CD4-positive, alpha-beta T cell (primary cell): ENCODE data around the gene GALT. TPM values are rescaled to one million over a fixed set of nuclear protein-coding genes. Genes with fewer than 3 reads are reported as not detected.
A peak's percentile ranks its signal among the peaks of the same experiment; 100 is the strongest.

Experiments
- ATAC-seq: fragments of 200-7000 bp; cut with Tn5 transposase; one replicate; pipeline ENCODE4 v1.10.0; 2022; ENCODE audit warnings: mild to moderate bottlenecking; ENCODE audit not compliant: poor library complexity
- CTCF ChIA-PET: fragments of 350-600 bp; sonication (Branson Sonifier 250); formaldehyde crosslinking; loops from one replicate; lab custom pipeline; 2021; ENCODE audit warnings: antibody characterized with exemption, inconsistent platforms; lab: Charles Lee
- POLR2A ChIA-PET: fragments of 350-600 bp; sonication (Branson Sonifier 250); formaldehyde crosslinking; loops from one replicate; lab custom pipeline; 2021; ENCODE audit warnings: antibody characterized with exemption, inconsistent platforms; lab: Charles Lee
- DNase-seq, 14 experiments: peaks; one replicate each; pipeline ENCODE4 v3.0.0-alpha.2; 2013 to 2020; ENCODE audit warnings: mixed read lengths in 2 of 14
- H3K27ac ChIP-seq, 2 donors: one replicate each; pipeline versions ENCODE4 v1.5.1 to v1.7.0; 2013; ENCODE audit warnings: low read length in 2 of 2, low read depth in 1 of 2, mild to moderate bottlenecking in 1 of 2
- H3K27me3 ChIP-seq, 2 experiments: 1 replicate in 1 of 2; 2 replicates in 1 of 2; pipeline versions ENCODE4 v1.6.1 to v1.7.0; 2013; ENCODE audit warnings: low read length in 2 of 2, control low read depth in 1 of 2, mild to moderate bottlenecking in 1 of 2, moderate library complexity in 1 of 2; ENCODE audit not compliant: insufficient read depth in 2 of 2, control insufficient read depth in 1 of 2
- H3K36me3 ChIP-seq: one replicate; pipeline ENCODE4 v1.6.1; 2013; ENCODE audit warnings: low read length, control low read depth; ENCODE audit not compliant: insufficient read depth
- H3K4me1 ChIP-seq: one replicate; pipeline ENCODE4 v1.6.1; 2013; ENCODE audit warnings: low read length, control low read depth; ENCODE audit not compliant: insufficient read depth
- H3K4me3 ChIP-seq: one replicate; pipeline ENCODE4 v1.5.1; 2013; ENCODE audit warnings: mild to moderate bottlenecking, low read length, moderate library complexity
- H3K9me3 ChIP-seq, 2 experiments: 1 replicate in 1 of 2; 2 replicates in 1 of 2; pipeline versions ENCODE4 v1.6.1 to v1.7.0; 2013; ENCODE audit warnings: low read length in 2 of 2, mild to moderate bottlenecking in 2 of 2, control low read depth in 1 of 2, moderate library complexity in 1 of 2; ENCODE audit not compliant: control insufficient read depth in 1 of 2, insufficient read depth in 1 of 2
- H3K27ac Mint-ChIP-seq: one replicate; pipeline ENCODE4 v1.8.0; 2020; ENCODE audit warnings: mixed read lengths
- H3K27me3 Mint-ChIP-seq: one replicate; pipeline ENCODE4 v1.8.0; 2021; ENCODE audit warnings: mixed read lengths
- H3K36me3 Mint-ChIP-seq: one replicate; pipeline ENCODE4 v1.8.0; 2021; ENCODE audit warnings: low read depth, mixed read lengths
- H3K4me1 Mint-ChIP-seq: one replicate; pipeline ENCODE4 v1.8.0; 2021; ENCODE audit warnings: low read depth, mixed read lengths
- H3K4me3 Mint-ChIP-seq: one replicate; pipeline ENCODE4 v1.8.0; 2020; ENCODE audit warnings: mild to moderate bottlenecking, mixed read lengths
- H3K9me3 Mint-ChIP-seq: one replicate; pipeline ENCODE4 v1.8.0; 2020; ENCODE audit warnings: mixed read lengths
- intact Hi-C, 2 experiments: fragments of 100-400 bp; cut with DNase I in 1 of 2; cut with micrococcal nuclease in 1 of 2; formaldehyde crosslinking; loops; one replicate each; pipeline versions ENCODE4 v1.15.1 to v1.9.0; 2023 to 2025; cut with DNase I, micrococcal nuclease
- total RNA-seq, 174 experiments: library from RNA in 2 of 174; stranded (reverse) in 2 of 174; gene quantifications; one replicate each; pipeline ENCODE4 v1.2.3 and lab custom pipeline; 2021 to 2026
- TF ChIP-seq, protein P1 (sequence below): fragments of 200-600 bp; IDR thresholded peaks from one replicate; pipeline ENCODE4 v1.8.0; 2022; ENCODE audit warnings: antibody characterized with exemption, mild to moderate bottlenecking

GALT gene
- total RNA-seq, 2 experiments from 2014 or later, result 115 TPM

DNA sequence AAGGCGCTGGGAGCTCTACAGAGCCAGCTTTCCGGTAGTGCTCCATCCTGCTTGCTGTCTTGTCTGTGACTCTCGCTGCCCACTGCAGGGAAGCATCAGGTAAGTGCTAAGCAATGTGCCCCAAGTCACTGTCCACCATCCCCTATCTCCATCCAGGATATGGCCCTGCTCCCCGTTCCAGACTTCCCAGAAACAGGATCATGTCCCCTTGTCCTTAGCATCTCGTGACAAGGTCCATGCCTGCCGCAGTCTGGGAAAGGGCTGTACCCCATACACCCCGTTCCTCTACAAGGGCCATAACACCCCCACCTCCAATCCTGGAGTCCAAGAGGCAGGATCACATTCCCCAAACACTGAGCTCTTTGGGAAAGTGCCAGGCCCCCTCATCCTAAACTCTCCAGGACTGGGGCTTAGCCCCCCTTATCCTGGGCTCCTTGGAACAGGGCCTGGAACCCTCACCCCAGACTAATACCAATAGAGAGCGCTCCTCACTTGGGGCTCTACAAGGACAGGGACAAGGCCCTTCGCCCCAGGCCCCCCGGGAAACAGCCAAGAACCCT lies 35.1 kb upstream of the GALT start:
- intact Hi-C loops, result loop anchor here (5.0 to 10.0 kb wide), 5 partner anchors 36 to 567 kb away; partner anchors contain the start of genes DNAI1 (in 1 of the 2), ENHO (in 1 of the 2), FAM219A (in 1 of the 2) and GALT (in 1 of the 2)
- H3K9me3 Mint-ChIP-seq, result no peaks in the 10 kb centered on the region
- peak overlapping the region; percentile 40 for H3K27ac Mint-ChIP-seq
- H3K36me3 Mint-ChIP-seq, result peaks cover 39% of the 10 kb centered on the region
- H3K36me3 ChIP-seq, result peaks cover 19% of the 10 kb centered on the region
- H3K27me3 ChIP-seq, result no peaks in the 10 kb centered on the region
- peak overlapping the region; percentile 84 for H3K4me3 Mint-ChIP-seq
- TF ChIP-seq, protein P1, sequence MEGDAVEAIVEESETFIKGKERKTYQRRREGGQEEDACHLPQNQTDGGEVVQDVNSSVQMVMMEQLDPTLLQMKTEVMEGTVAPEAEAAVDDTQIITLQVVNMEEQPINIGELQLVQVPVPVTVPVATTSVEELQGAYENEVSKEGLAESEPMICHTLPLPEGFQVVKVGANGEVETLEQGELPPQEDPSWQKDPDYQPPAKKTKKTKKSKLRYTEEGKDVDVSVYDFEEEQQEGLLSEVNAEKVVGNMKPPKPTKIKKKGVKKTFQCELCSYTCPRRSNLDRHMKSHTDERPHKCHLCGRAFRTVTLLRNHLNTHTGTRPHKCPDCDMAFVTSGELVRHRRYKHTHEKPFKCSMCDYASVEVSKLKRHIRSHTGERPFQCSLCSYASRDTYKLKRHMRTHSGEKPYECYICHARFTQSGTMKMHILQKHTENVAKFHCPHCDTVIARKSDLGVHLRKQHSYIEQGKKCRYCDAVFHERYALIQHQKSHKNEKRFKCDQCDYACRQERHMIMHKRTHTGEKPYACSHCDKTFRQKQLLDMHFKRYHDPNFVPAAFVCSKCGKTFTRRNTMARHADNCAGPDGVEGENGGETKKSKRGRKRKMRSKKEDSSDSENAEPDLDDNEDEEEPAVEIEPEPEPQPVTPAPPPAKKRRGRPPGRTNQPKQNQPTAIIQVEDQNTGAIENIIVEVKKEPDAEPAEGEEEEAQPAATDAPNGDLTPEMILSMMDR, result no peak
- no peaks in the 10 kb centered on the region for H3K27me3 Mint-ChIP-seq
- peak; percentile 6 for ATAC-seq
- H3K4me3 ChIP-seq, result peak overlapping the region; percentile 95
- peaks cover 24% of the 10 kb centered on the region for H3K4me1 Mint-ChIP-seq
- DNase-seq, result peak in 1 of 14 experiments; percentile 27
- H3K27ac ChIP-seq, result peak overlapping the region; percentile 79 to 83
- POLR2A ChIA-PET, result interaction anchor here (1.0 to 2.5 kb wide), 6 partner anchors 9 to 26 kb away, joined by 3 to 23 read pairs (median 6); partner anchors contain the start of genes ARID3C, DCTN3 and SIGMAR1
- peaks cover 0 to 3% of the 10 kb centered on the region in 2 experiments for H3K9me3 ChIP-seq
- peaks cover 28% of the 10 kb centered on the region for H3K4me1 ChIP-seq
- CTCF ChIA-PET, result interaction anchor here (1.0 to 4.2 kb wide), 6 partner anchors 18 to 91 kb away, joined by 3 to 41 read pairs (median 6); partner anchors contain the start of genes ARID3C and GALT

DNA sequence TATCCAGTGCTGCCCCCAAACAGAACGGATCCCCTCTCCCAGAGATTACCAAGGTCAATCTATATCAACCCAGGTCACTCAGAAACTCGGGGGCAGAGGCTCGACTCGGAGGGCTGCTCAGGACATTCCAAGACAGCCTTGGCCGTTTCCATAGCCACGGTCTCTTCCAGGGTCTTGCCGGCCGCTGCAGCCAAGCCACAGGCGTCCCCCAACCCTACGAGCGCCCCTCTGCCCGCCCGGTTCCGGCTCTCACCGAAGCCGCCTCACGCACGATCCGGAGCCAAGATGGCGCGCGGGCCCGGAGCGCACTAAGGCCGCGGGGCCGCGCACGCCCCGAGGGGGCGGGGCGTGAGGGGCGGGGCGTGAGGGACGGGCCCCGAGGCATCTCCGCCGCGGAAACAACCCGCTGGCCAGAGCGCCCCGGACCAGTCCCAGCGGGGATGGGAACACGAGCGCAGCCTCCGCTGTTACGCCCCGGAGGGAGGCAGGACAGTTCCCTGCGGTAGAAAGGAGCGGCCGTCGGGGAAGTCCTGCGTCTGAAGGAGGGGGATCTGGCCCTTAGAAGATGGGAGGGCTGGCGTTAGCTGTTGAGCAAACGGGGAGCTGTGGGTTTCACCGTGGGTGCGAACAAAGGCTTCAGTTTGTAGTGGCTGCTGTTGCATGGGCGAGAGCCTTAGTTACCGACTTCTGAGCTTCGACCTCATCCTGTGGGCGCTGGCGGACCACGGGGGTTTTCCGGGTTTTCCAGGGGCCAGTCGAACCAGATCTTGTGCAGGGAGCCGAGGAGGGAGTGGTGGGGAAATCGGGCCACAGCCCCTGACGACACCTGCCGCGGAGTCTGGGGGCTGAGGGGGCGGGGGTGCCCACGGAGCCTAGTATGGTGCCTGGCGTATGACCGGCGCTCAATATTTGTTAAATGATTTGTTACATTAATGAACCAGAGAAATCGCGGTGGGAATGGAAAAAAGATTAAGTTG lies 34.4 kb upstream of the GALT start, which contains the start of gene RPP25L:
RPP25L (minus strand) TSS at position 287 of the 977 bp plus-strand sequence. CDS start 801 bp downstream, outside the sequence.
- Mint-ChIP-seq H3K36me3 (peaks cover 46% of the 10 kb centered on the region), H3K4me3 (peak within 1 kb of the TSS; percentile 84), H3K27me3 (no peaks in the 10 kb centered on the region), H3K27ac (peak within 1 kb of the TSS; percentile 40), H3K9me3 (no peaks in the 10 kb centered on the region), H3K4me1 (peaks cover 24% of the 10 kb centered on the region)
- POLR2A ChIA-PET, result interaction anchor here (0.6 to 2.5 kb wide), 10 partner anchors 8 to 233 kb away, joined by 3 to 23 read pairs (median 5); partner anchors contain the start of genes ARID3C, DCTN3, GALT and SIGMAR1
- intact Hi-C loops, result loop anchor here (1.0 to 10.0 kb wide), 11 partner anchors 22 to 567 kb away; partner anchors contain the start of genes DNAI1 (in 2 of the 2), FAM219A (in 2 of the 2), ENHO (in 1 of the 2) and GALT (in 1 of the 2)
- peak within 1 kb of the TSS; percentile 79 to 83 for H3K27ac ChIP-seq
- DNase-seq (peak; percentile 64 to 94 (median 82)), ATAC-seq (peak; percentile 91)
- H3K9me3 ChIP-seq, result peaks cover 0 to 3% of the 10 kb centered on the region in 2 experiments
- peaks cover 28% of the 10 kb centered on the region for H3K4me1 ChIP-seq
- peaks cover 27% of the 10 kb centered on the region for H3K36me3 ChIP-seq
- peak within 1 kb of the TSS; percentile 95 for H3K4me3 ChIP-seq
- CTCF ChIA-PET, result interaction anchor here (1.4 to 4.2 kb wide), 5 partner anchors 17 to 90 kb away, joined by 3 to 41 read pairs (median 8); partner anchors contain the start of genes ARID3C and GALT
- H3K27me3 ChIP-seq, result no peaks in the 10 kb centered on the region
- TF ChIP-seq, protein P1, result no peak
